GM21360 (cell line): ENCODE data around the gene FOXF2.
A peak's percentile ranks its signal among the peaks of the same experiment; 100 is the strongest.

Experiments used
- ATAC-seq: cut with Tn5 transposase; IDR thresholded peaks from one replicate; pipeline ENCODE4 v1.9.1; 2021; ENCODE audit warnings: mild to moderate bottlenecking, moderate library complexity; ENCODE audit not compliant: unreplicated experiment

The FOXF2 gene

GRCh38 chr6:1390133-1390945 lies 963 bp downstream of the FOXF2 start:
- ATAC-seq = no peak

DNA sequence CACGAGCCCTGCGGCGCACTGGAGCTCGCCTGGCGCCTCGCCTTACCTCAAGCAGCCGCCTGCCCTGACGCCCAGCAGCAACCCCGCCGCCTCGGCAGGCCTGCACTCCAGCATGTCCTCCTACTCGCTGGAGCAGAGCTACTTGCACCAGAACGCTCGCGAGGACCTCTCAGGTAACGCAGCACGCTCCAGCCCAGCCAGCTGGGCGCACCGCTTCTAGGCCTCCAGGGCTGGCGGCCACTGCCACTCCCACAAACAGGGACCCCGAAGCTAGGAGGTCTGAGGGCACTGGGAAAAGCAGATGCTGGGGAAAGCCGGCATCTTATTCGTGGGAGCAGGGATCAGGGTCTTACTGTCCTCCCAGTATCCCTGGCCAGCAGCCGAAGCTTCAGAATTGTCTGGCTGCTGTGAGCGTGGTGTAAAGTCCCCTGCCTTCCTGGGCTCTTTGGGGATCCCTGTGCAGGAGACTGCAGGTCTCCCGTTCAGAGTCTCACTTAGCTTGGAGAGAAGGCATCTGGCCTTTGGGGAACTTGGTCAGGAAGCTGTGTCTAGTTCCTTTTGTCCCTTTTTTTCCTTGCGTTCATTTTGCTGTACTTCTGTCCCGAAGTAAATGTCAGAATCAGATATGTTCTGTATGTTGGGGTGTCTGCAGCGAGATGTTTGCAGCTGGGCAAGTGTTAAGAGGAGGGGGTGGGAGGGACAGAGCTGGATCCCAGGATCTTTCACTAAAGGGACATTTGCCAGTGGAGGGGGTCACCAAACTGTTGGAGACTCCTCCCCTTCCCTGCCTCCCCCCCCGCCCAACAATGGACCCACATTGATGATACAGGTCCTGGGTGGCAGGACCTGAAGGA lies 1.8 kb downstream of the FOXF2 start:
- ATAC-seq = no peak

DNA sequence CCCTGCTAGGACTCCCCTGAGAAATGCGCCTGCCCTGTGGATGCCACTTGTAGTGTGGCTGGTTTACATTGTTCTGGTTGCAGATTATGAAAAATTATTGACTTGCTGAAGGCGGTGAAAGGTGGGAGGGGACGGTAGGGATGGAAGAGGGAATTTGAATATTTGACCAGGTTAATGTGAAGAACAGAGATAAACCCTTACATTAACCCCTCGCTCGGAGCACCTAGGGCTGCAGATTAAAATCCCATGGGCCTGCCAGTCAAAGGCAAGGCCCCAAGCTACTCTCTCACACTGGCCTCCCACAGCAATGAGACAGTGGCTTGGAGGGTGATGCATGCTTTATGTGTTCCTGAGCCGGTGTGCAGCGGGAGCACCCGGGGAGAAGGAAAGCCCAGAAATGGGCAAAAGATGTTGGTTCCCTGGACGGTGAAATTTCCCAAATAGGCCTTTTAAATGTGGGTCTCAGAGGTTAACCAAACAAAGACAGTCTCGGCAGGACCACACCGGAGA lies 2.5 kb downstream of the FOXF2 start:
- ATAC-seq = no peak

DNA sequence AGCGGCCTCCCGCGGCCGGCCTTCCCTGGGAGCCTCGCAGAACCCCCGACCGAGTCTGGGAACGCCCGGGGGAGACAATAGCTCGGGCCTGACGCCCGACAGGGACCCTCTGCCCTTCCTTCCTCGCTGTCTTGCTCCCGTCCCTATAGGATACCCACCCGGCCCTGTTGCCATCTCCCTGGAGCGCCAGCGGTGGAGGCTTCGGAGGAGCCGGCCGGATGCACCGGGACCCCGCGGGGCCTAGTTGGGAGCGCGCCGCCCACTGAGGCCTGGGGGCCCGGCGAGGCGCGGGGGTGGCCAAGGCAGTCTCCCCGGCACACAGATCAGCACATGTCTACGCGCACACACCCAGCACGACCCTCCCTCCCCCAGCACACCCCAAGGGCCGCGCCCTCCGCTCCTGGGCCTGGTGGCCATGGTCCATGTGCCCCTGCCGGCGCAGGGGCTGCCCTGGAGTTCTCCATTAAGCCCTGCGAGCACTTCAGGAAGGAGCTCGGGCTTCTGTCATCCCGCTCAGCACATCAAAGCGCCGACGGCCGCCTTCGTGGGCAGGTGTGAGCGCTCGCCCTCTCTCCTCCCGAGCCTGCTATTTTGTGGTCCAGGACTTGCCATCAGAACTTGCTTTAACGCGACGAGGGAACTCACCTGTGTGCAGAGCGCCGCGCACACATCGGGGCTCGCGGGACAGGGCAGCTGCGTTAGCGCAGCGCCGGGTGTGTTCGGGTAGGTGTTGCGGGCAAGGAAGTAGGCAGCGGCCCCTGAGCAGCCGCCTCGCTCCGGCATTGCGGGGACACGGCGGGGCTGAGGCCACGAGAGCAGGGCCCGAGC lies 3.7 kb downstream of the FOXF2 start:
- no peak for ATAC-seq

GRCh38 chr6:1393641-1394283 lies 4.4 kb downstream of the FOXF2 start:
- ATAC-seq = no peak

GRCh38 chr6:1394514-1395463 lies 5.4 kb downstream of the FOXF2 start:
- no peak for ATAC-seq

DNA sequence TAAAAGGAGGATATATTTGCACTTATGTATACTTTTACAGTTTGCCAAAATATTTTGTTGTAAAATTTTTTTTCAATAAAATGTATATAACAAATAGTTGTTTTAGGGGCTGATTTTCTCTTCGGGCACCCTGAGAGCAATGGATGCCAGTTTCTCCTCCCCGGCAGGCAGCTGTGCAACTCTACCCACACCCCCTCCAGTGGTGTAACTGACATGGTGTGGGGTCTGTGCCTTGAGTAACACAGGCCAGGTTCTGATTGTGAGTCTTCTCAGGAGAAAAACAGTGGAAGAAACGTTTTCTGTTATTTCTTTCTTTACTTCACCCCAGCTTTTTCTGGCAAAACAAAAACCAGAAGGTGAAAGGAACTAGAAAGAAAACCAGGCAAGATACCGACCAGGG lies 6.1 kb downstream of the FOXF2 start:
- ATAC-seq = no peak

GRCh38 chr6:1395941-1396908 lies 6.8 kb downstream of the FOXF2 start:
- ATAC-seq = no peak

DNA sequence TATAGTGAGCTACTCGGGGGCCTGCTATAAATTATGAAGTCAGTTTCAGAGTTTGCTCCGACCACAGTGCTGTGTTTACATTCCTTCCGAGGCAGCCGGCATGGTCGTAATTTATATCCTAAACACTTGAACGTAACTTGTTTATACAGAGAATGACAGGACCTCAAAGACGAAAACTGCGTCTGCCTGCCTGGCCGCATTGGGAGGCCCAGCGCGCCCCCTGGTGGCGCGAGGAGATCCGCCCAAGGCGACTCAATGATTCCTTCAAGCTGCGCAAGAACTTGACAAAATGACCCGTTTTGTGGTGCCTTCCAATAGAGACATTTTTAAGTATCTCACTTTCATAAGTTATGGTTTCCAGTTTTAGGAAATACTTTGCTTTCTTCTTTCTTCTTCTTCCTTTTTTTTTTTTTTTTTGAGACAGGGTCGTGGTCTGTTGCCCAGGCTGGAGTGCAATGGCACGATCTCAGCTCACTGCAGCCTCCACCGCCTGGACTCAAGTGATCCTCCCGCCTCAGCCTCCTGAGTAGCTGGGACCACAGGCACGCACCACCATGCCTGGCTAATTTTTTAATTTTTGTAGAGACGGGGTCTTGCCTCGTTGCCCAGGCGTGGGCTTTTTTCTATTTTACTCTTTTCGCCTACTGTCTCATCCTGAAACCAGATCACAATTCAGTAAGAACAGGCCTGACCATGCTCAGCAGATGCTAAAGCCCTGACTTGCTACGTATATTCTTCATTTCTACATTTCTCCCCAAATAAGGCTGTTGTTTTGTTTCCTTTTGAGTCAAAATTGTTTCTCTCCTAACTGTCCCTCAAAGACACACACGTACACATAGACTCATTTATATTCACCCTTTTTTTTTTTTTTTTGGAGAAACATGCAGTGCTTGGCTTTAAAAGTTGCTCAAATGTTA lies 7.8 kb downstream of the FOXF2 start:
- ATAC-seq = peak; percentile 72

- ATAC-seq = no peak
Observed at GRCh38 chr6:1399085-1399780, 9.9 kb downstream of the FOXF2 start.

DNA sequence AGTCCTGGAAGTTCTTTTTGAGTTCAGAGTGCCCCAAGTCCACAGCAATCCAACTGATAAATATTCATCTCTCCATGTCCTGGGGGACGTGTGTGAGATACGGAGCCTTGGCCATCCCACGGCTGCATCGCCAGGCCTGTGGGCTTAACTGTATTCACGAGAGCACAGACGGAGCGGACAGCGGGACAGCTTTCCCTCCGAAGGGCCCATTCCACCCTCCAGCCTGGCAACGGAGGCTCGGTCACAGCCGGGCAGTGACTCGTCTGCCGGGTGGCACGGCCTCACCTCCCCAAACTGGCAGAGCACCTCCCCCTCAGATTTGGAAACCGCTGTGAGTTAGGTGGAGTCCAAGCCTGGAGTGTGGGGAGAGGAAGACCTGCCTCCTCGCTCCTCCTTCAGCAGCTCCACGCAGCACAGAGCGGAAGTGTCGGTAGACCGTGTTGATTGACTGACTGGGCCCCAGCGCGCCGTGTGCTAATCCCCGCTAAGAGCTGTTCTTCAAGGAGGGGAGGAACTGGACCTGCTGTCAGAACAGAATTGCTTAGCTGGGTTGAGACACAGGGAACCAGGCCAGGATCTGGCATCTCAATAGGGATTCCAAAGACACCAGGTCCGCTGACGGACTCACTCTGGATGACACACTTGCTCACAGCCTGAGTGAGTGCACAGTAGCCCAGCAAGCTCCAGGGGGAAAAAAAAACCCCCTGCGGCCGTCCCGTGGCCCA lies 10.9 kb downstream of the FOXF2 start:
- ATAC-seq = no peak

GRCh38 chr6:1402369-1402768 lies 13.0 kb downstream of the FOXF2 start:
- ATAC-seq = no peak

DNA sequence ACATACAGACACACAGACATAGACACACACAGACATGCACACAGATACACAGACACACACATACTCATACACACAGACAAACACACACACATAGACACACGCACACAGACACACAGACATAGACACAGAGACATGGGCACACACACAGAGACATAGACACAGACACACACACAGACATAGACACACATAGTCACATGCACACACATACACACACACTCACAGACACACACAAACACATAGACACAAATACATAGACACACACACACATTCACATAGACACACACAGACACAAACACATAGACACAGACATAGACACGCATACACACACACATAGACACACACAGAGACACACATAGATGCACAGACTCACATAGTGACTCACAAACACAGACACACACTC lies 13.5 kb downstream of the FOXF2 start:
- ATAC-seq = no peak

DNA sequence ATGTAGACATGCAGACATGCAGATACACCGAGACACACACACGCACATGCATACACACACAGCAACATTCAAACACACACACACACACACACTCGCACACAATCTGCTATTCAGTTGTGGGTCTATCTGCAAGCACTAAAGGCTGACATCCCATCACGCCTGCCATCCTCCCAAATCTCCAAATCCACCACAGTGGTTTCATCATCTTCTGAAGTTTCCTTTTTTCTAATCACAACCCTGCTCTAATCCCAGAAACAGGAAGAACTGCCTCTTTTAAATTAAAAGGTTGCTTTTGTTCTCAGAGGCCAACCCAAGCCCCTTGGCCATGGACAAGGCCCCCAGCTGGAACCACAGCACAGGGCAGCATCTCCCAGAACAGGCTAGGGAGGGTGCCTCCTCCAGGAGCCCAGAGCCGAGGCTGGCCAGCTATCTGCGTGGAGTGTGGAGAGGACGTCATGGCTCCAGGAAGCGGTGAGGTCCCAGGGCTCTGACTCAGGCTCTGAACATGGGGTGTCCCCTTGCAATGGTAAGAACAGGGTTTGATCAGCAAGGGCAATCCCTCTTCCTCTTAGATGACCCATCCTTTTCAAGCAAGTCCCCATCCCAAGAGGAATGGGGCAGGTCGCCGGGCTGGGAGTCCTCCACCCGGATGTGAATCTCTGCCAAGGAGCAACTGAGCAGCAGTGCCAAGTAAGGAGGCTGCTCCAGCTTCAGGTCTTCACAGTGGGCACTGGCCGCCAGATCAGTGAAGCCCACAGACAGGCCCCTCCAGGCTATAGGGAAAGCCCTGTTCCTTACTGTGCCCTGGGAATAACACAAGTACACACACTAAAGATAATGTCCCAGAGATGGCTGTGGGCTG lies 14.7 kb downstream of the FOXF2 start:
- ATAC-seq = no peak

GRCh38 chr6:1404713-1405098 lies 15.3 kb downstream of the FOXF2 start:
- ATAC-seq = no peak
